Neuronal stem cell (in vitro differentiated cells): ENCODE measurements around the gene AMOTL1.

Experiments used
- DNase-seq: peaks from one replicate; pipeline ENCODE4 v3.0.0-alpha.2; 2013; ENCODE audit warnings: low spot score
- H2AFZ ChIP-seq: one replicate; pipeline ENCODE4 v1.6.1; 2013; ENCODE audit warnings: mild to moderate bottlenecking, low read length, inconsistent platforms
- H2AK5ac ChIP-seq: 2 replicates; pipeline ENCODE4 v1.6.1; 2013; ENCODE audit warnings: low read depth, mild to moderate bottlenecking, inconsistent platforms, low read length, moderate library complexity, mixed read lengths
- H2BK120ac ChIP-seq: 2 replicates; pipeline ENCODE4 v1.6.1; 2013; ENCODE audit warnings: low read depth, mild to moderate bottlenecking, inconsistent platforms, low read length, moderate library complexity, mixed read lengths
- H2BK12ac ChIP-seq: one replicate; pipeline ENCODE4 v1.6.1; 2013; ENCODE audit warnings: low read length, inconsistent platforms
- H2BK15ac ChIP-seq: 2 replicates; pipeline ENCODE4 v1.6.1; 2013; ENCODE audit warnings: mild to moderate bottlenecking, low read length, inconsistent platforms, mixed read lengths
- H2BK5ac ChIP-seq: one replicate; pipeline ENCODE4 v1.6.1; 2013; ENCODE audit warnings: inconsistent platforms, mild to moderate bottlenecking, low read length, moderate library complexity
- H3K14ac ChIP-seq: one replicate; pipeline ENCODE4 v1.6.1; 2013; ENCODE audit warnings: low read length, inconsistent platforms
- H3K18ac ChIP-seq: 2 replicates; pipeline ENCODE4 v1.6.1; 2013; ENCODE audit warnings: low read length, inconsistent platforms
- H3K23ac ChIP-seq: 2 replicates; pipeline ENCODE4 v1.6.1; 2013; ENCODE audit warnings: low read depth, mild to moderate bottlenecking, mixed read lengths, low read length, inconsistent platforms; ENCODE audit not compliant: poor library complexity
- H3K27ac ChIP-seq: replicated peaks from 3 replicates; pipeline ENCODE4 v1.5.1; 2013; ENCODE audit warnings: low read length, inconsistent platforms
- H3K27me3 ChIP-seq, 3 experiments: 2 replicates each; pipeline ENCODE4 v1.6.1; 2013; ENCODE audit warnings: low read length in 3 of 3, mild to moderate bottlenecking in 2 of 3, inconsistent platforms in 1 of 3, low read depth in 1 of 3, mixed read lengths in 1 of 3, moderate library complexity in 1 of 3; ENCODE audit not compliant: control insufficient read depth in 3 of 3, insufficient read depth in 3 of 3
- H3K36me3 ChIP-seq, 2 donors: replicated peaks in 1 of 2; 2 replicates each; pipeline ENCODE4 v1.6.1; 2013; ENCODE audit warnings: low read length in 2 of 2; ENCODE audit not compliant: control insufficient read depth in 2 of 2, insufficient read depth in 2 of 2
- H3K4ac ChIP-seq: 2 replicates; pipeline ENCODE4 v1.6.1; 2013; ENCODE audit warnings: inconsistent platforms, mild to moderate bottlenecking, low read length, moderate library complexity
- H3K4me1 ChIP-seq, 2 donors: 1 replicate in 1 of 2; 2 replicates in 1 of 2; pipeline ENCODE4 v1.6.1; 2013; ENCODE audit warnings: low read length in 2 of 2, low read depth in 1 of 2; ENCODE audit not compliant: control insufficient read depth in 2 of 2, insufficient read depth in 1 of 2
- H3K4me2 ChIP-seq: one replicate; pipeline ENCODE4 v1.6.1; 2013; ENCODE audit warnings: mild to moderate bottlenecking, low read length, inconsistent platforms; ENCODE audit not compliant: insufficient read depth, poor library complexity, severe bottlenecking
- H3K4me3 ChIP-seq, 2 donors: 2 replicates each; pipeline ENCODE4 v1.5.1; 2013; ENCODE audit warnings: low read length in 2 of 2, mild to moderate bottlenecking in 2 of 2, inconsistent platforms in 1 of 2, moderate library complexity in 1 of 2
- H3K79me1 ChIP-seq: one replicate; pipeline ENCODE4 v1.6.1; 2013; ENCODE audit warnings: low read depth, mild to moderate bottlenecking, inconsistent platforms, low read length, moderate library complexity
- H3K9ac ChIP-seq: one replicate; pipeline ENCODE4 v1.6.1; 2013; ENCODE audit warnings: mild to moderate bottlenecking, low read depth, low read length, inconsistent platforms; ENCODE audit not compliant: poor library complexity
- H3K9me3 ChIP-seq, 2 donors: replicated peaks in 1 of 2; 2 replicates each; pipeline versions ENCODE3 to v1.6.1; 2013; ENCODE audit warnings: low read length in 2 of 2, mild to moderate bottlenecking in 2 of 2, inconsistent platforms in 1 of 2, low read depth in 1 of 2, mixed read lengths in 1 of 2, moderate library complexity in 1 of 2; ENCODE audit not compliant: control insufficient read depth in 2 of 2, insufficient read depth in 1 of 2
- H4K8ac ChIP-seq: one replicate; pipeline ENCODE4 v1.6.1; 2013; ENCODE audit warnings: low read depth, mild to moderate bottlenecking, inconsistent platforms, low read length, moderate library complexity
- H4K91ac ChIP-seq: one replicate; pipeline ENCODE4 v1.6.1; 2013; ENCODE audit warnings: low read length, low read depth, mild to moderate bottlenecking, inconsistent platforms; ENCODE audit not compliant: poor library complexity
- WGBS, 2 donors: extraction: QIAGEN DNeasy Blood & Tissue Kit; methylation state at CpG; one replicate each; pipeline ENCODE4 v1.1.7; 2013; ENCODE audit warnings: missing lambda C conversion rate in 2 of 2, mixed read lengths in 1 of 2; ENCODE audit not compliant: insufficient read length in 2 of 2, insufficient replicate concordance in 1 of 2; ENCODE audit errors: extremely low coverage in 2 of 2; 5-methylcytosine and 5-hydroxymethylcytosine counted together

AMOTL1 gene

DNA sequence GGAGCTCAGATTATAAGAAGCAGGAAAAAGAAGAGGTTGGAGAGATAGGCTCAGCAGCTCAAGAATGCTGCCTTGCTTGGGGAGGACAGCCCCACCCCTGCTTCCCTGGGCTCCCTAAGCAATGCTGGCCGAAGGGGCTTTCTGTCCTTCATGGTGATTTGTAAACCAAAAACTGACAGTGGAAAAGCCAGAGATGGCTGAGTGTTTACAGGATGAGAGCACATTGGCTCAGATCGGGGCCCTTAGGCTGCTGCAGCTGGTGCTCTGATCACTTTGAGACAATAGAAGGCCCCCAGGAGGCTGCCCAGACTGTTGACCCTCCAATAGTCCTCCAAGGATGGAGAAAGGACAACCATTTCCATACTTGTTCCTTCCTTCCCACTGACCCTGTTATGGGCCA lies 28.8 kb upstream of the AMOTL1 start:
- no peak overlapping the region for H2BK12ac ChIP-seq
- no peak overlapping the region for H3K27ac ChIP-seq
- H4K8ac ChIP-seq = no peak overlapping the region
- H3K23ac ChIP-seq = no peak overlapping the region
- H3K9me3 ChIP-seq = no peaks in the 10 kb centered on the region
- no CpG with 5 or more reads among the region's 2 CpGs for WGBS, 2 donors
- H2AFZ ChIP-seq = peak overlapping the region; percentile 89
- H2AK5ac ChIP-seq = no peak overlapping the region
- no peak overlapping the region for H2BK15ac ChIP-seq
- H3K36me3 ChIP-seq = peaks cover 0 to 2% of the 10 kb centered on the region in 2 donors
- H3K79me1 ChIP-seq = no peaks in the 10 kb centered on the region
- H3K18ac ChIP-seq = no peak overlapping the region
- no peak overlapping the region for H3K4ac ChIP-seq
- H3K4me2 ChIP-seq = no peak overlapping the region
- H3K4me1 ChIP-seq = peaks cover 8 to 34% of the 10 kb centered on the region in 2 donors
- no peak overlapping the region for H2BK120ac ChIP-seq
- no peak overlapping the region for H3K14ac ChIP-seq
- DNase-seq = no peak
- peaks cover 0 to 2% (median 0%) of the 10 kb centered on the region in 3 experiments for H3K27me3 ChIP-seq
- H3K4me3 ChIP-seq = no peak overlapping the region
- H3K9ac ChIP-seq = no peak overlapping the region
- H2BK5ac ChIP-seq = no peak overlapping the region
- no peak overlapping the region for H4K91ac ChIP-seq

DNA sequence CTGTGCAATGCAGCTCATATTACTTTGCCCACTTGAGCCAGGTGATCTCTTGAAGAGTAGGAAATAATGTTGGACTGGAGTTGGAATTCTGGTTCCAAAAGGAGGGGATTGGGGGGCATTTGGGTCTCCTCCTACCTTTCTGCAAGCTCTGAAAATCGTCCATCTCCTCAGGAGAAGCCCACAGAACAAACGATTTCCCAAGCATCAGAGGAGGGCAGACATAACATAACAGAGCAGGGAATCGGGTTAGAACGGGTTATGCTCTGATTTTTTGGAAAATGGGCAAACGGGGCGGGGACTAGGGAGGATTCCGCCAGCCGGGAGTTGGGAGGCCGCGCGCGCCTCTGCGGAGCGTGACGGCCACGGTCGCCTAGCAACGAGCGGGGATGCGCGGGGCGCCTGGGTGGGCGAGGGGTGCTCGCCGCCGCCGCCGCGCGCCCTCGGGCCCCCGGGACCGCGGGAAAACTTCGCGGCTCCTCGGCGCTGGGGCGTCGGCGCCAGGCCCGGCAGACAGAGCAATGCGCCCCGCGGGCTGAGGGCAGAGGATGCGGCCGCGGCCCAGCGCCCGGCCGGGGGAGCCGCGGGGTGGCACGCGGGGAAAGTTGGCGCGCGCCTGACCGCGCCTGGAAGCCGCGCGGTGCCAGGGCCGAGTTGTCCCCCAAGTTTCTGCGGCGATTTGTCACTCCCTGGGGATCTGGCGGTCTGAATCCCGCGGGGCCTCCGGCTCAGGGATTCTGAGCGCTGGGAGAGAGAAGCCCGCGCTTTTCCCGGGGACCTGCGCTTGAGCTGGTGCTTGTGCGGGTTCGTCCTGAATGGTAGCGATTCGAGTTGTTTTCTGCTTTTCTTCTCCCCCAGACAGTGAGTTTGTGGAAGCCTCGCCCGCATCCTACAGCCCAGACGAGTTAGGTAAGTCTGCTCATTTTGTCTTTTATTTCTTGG lies 27.8 kb upstream of the AMOTL1 start:
- Histone ChIP-seq H2BK120ac (no peak overlapping the region), H2BK12ac (no peak overlapping the region), H2BK15ac (no peak overlapping the region), H3K27ac (no peak overlapping the region), H2AK5ac (no peak overlapping the region), H3K4me2 (peak overlapping the region; percentile 98), H3K4me3 (peak overlapping the region; percentile 66 to 89), H2BK5ac (no peak overlapping the region), H3K9ac (peak overlapping the region; percentile 93), H3K18ac (peak overlapping the region; percentile 83), H3K79me1 (no peaks in the 10 kb centered on the region), H3K4me1 (peaks cover 5 to 24% of the 10 kb centered on the region in 2 donors), H3K14ac (no peak overlapping the region), H4K91ac (no peak overlapping the region), H2AFZ (peak overlapping the region; percentile 89), H3K4ac (no peak overlapping the region), H3K23ac (no peak overlapping the region), H3K27me3 (peaks cover 0 to 2% (median 0%) of the 10 kb centered on the region in 3 experiments), H4K8ac (no peak overlapping the region), H3K9me3 (no peaks in the 10 kb centered on the region), H3K36me3 (peaks cover 0 to 2% of the 10 kb centered on the region in 2 donors)
- no CpG with 5 or more reads among the region's 82 CpGs for WGBS, 2 donors
- DNase-seq = peak; percentile 54

GRCh38 chr11:94741022-94741679 lies 27.0 kb upstream of the AMOTL1 start:
- DNase-seq = peak; percentile 49
- Histone ChIP-seq H3K18ac (peak overlapping the region; percentile 30), H3K27me3 (peaks cover 0 to 2% (median 0%) of the 10 kb centered on the region in 3 experiments), H2AK5ac (no peak overlapping the region), H2BK12ac (no peak overlapping the region), H2BK5ac (no peak overlapping the region), H3K9me3 (no peaks in the 10 kb centered on the region), H3K4me1 (peaks cover 5 to 24% of the 10 kb centered on the region in 2 donors), H3K4ac (no peak overlapping the region), H2BK15ac (no peak overlapping the region), H3K79me1 (no peaks in the 10 kb centered on the region), H3K14ac (no peak overlapping the region), H3K9ac (peak overlapping the region; percentile 93), H3K36me3 (peaks cover 0 to 3% of the 10 kb centered on the region in 2 donors), H2BK120ac (no peak overlapping the region), H3K23ac (no peak overlapping the region), H3K4me3 (peak overlapping the region; percentile 66 to 89), H4K8ac (no peak overlapping the region), H2AFZ (peak overlapping the region; percentile 89), H3K4me2 (peak overlapping the region; percentile 98), H3K27ac (no peak overlapping the region), H4K91ac (no peak overlapping the region)
- no CpG with 5 or more reads among the region's 35 CpGs for WGBS, 2 donors

DNA sequence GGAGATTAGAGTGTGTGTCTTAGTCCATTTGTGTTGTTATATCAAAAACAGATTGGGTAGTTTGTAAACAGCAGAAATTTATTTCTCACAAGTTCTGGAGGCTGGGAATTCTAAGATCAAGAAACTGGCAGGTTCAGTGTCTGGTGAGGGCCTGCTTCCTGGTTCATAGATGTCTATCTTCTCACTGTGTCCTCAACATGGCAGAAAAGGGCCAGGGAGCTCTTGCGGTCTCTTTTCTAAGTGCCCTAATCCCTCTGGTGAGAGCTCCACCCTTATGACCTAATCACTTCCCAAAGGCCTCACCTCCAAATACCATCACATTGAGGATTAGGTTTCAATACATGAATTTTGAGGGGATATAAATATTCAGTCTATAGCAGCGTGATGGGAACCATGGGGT lies 25.5 kb upstream of the AMOTL1 start:
- H3K18ac ChIP-seq = no peak overlapping the region
- no peak overlapping the region for H2BK5ac ChIP-seq
- no peak overlapping the region for H2AK5ac ChIP-seq
- H3K79me1 ChIP-seq = no peaks in the 10 kb centered on the region
- DNase-seq = no peak
- no peak overlapping the region for H4K91ac ChIP-seq
- peaks cover 0 to 9% of the 10 kb centered on the region in 2 donors for H3K36me3 ChIP-seq
- no peak overlapping the region for H3K23ac ChIP-seq
- no peak overlapping the region for H2AFZ ChIP-seq
- no peak overlapping the region for H3K14ac ChIP-seq
- peaks cover 5 to 24% of the 10 kb centered on the region in 2 donors for H3K4me1 ChIP-seq
- H2BK120ac ChIP-seq = no peak overlapping the region
- H3K27me3 ChIP-seq = peaks cover 0 to 2% (median 0%) of the 10 kb centered on the region in 3 experiments
- no peak overlapping the region for H2BK15ac ChIP-seq
- H3K9me3 ChIP-seq = no peaks in the 10 kb centered on the region
- no peak overlapping the region for H3K4ac ChIP-seq
- no peak overlapping the region for H3K27ac ChIP-seq
- no CpG with 5 or more reads among the region's 2 CpGs for WGBS, 2 donors
- H4K8ac ChIP-seq = no peak overlapping the region
- no peak overlapping the region for H3K4me3 ChIP-seq
- H2BK12ac ChIP-seq = no peak overlapping the region
- H3K4me2 ChIP-seq = no peak overlapping the region
- no peak overlapping the region for H3K9ac ChIP-seq
